GM11168 (cell line): ENCODE measurements around the gene DGKE.

Experiments used
- in situ Hi-C: fragments of 300-500 bp; cut with MboI; formaldehyde crosslinking; loops from one replicate; pipeline ENCODE4 v1.12.0; 2022; ENCODE audit warnings: low sequenced_read_pairs; ENCODE audit not compliant: unreplicated experiment

Gene DGKE

GRCh38 chr17:56909742-56910508, 76.0 kb downstream of the DGKE start:
- in situ Hi-C loops, result no loop called here

GRCh38 chr17:56910509-56911235, 76.7 kb downstream of the DGKE start:
- in situ Hi-C loops, result no loop called here

- in situ Hi-C loops, result no loop called here
These were observed 78.4 kb downstream of the DGKE start for GRCh38 chr17:56912105-56912999.

GRCh38 chr17:56913000-56913311, 79.0 kb downstream of the DGKE start:
- in situ Hi-C loops, result no loop called here

GRCh38 chr17:56913353-56913866, 79.5 kb downstream of the DGKE start:
- in situ Hi-C loops, result no loop called here

- in situ Hi-C loops, result no loop called here
These were observed 80.1 kb downstream of the DGKE start, which contains the start of gene TRIM25 for GRCh38 chr17:56913867-56914580. TRIM25 (minus strand) TSS chr17:56914049; CDS start chr17:56913988, 61 bp downstream.

- in situ Hi-C loops, result no loop called here
These were observed 80.8 kb downstream of the DGKE start for GRCh38 chr17:56914581-56915273.

GRCh38 chr17:56917559-56918296, 83.8 kb downstream of the DGKE start:
- in situ Hi-C loops, result no loop called here

GRCh38 chr17:56918916-56919315, 85.0 kb downstream of the DGKE start:
- in situ Hi-C loops, result no loop called here
